Adipose tissue (tissue), 3 donors: Measurements from ENCODE around the gene HS6ST3. TPM values are rescaled to one million over a fixed set of nuclear protein-coding genes. Genes with fewer than 3 reads are reported as not detected.

Experiments
- H3K27ac ChIP-seq: one replicate; pipeline ENCODE4 v1.5.1; 2013; ENCODE audit warnings: low read depth, low read length
- WGBS, 3 donors: extraction: QIAGEN DNeasy Blood & Tissue Kit; methylation state at CpG; one replicate each; pipeline ENCODE4 v1.1.7; 2013; 5-methylcytosine and 5-hydroxymethylcytosine counted together
- polyA plus RNA-seq, 3 donors: library from polyadenylated mRNA; stranded (reverse); fragments of 200-250 nt; gene quantifications; one replicate each; pipeline ENCODE4 v1.2.3, GENCODE V29; 2013
- donor health status: healthy with polysubstance abuse.
- donor health status: Bipolar disorder and iron deficiency.
- donor health status: healthy.

Gene HS6ST3
- polyA plus RNA-seq, 3 donors: 0.07 to 0.47 (median 0.34) TPM

DNA sequence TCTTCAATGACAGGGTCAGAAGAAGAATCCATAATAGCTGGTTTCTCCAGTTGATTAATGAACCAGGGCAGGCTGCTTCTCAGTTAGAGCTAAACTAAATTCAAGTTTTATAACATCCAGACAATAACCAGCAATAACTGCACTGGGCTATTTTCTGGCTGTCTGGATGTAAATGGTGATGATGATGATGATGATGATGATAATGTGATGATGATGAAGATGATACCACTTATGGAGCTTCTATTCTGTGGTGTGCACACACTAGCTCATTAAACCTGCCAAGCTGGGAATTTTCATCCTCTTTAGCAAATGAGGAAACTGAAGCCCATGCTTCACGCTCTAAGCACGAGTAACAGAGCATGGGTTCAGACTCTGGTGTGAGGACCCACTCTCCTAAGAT is 772.2 kb downstream of the HS6ST3 start:
- H3K27ac ChIP-seq: no peak overlapping the region
- 84 to 95% (median 86%) methylated on average over 2 of the region's 2 CpGs for WGBS, 3 donors

DNA sequence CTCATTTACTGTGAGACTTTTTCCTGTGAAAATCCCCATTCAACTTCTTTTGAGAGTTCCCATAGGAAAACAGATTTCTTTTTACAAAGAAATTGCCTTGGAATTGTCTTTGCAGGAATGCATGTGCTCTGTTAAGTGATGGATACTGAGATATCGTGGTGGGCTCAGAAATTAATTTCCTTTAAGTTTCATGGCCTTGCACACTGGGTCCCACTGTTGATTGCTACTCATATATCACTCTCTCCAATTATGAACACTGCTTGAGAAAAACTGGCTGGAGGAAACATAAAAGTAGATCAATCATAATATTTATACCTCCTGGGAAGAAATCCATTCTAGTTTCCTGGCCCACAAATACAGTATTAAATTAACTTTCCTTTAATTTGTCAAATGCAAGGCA is 773.1 kb downstream of the HS6ST3 start:
- 35 to 53% (median 50%) methylated on average over 1 of the region's 1 CpG for WGBS, 3 donors
- no peak overlapping the region for H3K27ac ChIP-seq

- H3K27ac ChIP-seq: no peak overlapping the region
- WGBS, 3 donors: 47 to 67% (median 66%) methylated on average over 2 of the region's 2 CpGs
Observed at GRCh38 chr13:96871469-96871868, 781.6 kb downstream of the HS6ST3 start.

DNA sequence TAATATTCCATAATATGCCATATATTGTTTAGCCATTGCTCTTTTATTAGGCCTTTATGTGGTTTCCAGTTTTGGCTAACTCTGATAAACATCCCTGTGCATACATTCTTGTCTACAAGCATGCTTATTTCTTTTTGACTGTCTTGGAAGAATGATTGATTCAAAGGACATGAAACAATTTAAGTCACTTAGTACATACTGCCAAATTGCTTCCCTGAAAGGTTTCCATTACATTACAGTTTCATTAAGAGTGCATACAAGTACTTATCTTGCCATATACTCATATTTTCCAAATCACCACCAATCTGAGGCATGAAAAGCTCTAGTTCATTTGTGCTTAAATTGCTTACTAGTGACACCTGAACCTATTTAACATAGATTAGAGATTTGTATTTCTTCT is 790.5 kb downstream of the HS6ST3 start:
- H3K27ac ChIP-seq: no peak overlapping the region

Other genes starting within 250 kb of the HS6ST3 start
- gene UGGT2, start 36.7 kb upstream of the HS6ST3 start, polyA plus RNA-seq: 1 to 10 TPM; 4.8 to 9.7 (median 7.9) TPM